NCI-H146 treated with DMSO at 0.1 percent for 48 hours (cell line): ENCODE data around the gene DCTD.

Experiments used
- DNase-seq: peaks from one replicate; lab custom pipeline; 2025; ENCODE audit not compliant: unreplicated experiment; lab: John Stamatoyannopoulos, UW

DCTD gene

GRCh38 chr4:182917182-182918043 is at the start of gene DCTD:
DCTD (minus strand) TSS chr4:182917386; CDS start chr4:182915568, 1,818 bp downstream.
- peak; percentile 45 for DNase-seq

GRCh38 chr4:182960746-182961145 is 43.6 kb upstream of the DCTD start:
- no peak for DNase-seq

- no peak for DNase-seq
Observed at GRCh38 chr4:182960228-182960627, 43.0 kb upstream of the DCTD start.

- no peak for DNase-seq
Observed at GRCh38 chr4:182955411-182955810, 38.2 kb upstream of the DCTD start.

- DNase-seq = no peak
Observed at GRCh38 chr4:182944484-182945213, 27.5 kb upstream of the DCTD start.

- DNase-seq = no peak
Observed at GRCh38 chr4:182939680-182940079, 22.5 kb upstream of the DCTD start.

GRCh38 chr4:182938205-182938645 is 21.0 kb upstream of the DCTD start:
- DNase-seq = peak; percentile 76

- no peak for DNase-seq
Observed at GRCh38 chr4:182937268-182938204, 20.4 kb upstream of the DCTD start.

GRCh38 chr4:182932651-182933050 is 15.5 kb upstream of the DCTD start:
- no peak for DNase-seq

- DNase-seq = no peak
Observed at GRCh38 chr4:182931691-182932345, 14.6 kb upstream of the DCTD start.

GRCh38 chr4:182930889-182931288 is 13.7 kb upstream of the DCTD start:
- no peak for DNase-seq

GRCh38 chr4:182929296-182929695 is 12.1 kb upstream of the DCTD start:
- no peak for DNase-seq

- no peak for DNase-seq
Observed at GRCh38 chr4:182928061-182928460, 10.9 kb upstream of the DCTD start.

GRCh38 chr4:182927505-182927904 is 10.3 kb upstream of the DCTD start:
- DNase-seq = no peak

GRCh38 chr4:182925855-182926254 is 8.7 kb upstream of the DCTD start:
- DNase-seq = no peak

- peak; percentile 71 for DNase-seq
Observed at GRCh38 chr4:182925298-182925757, 8.1 kb upstream of the DCTD start.

- no peak for DNase-seq
Observed at GRCh38 chr4:182924497-182924896, 7.3 kb upstream of the DCTD start.

GRCh38 chr4:182923796-182924340 is 6.7 kb upstream of the DCTD start:
- no peak for DNase-seq

- DNase-seq = no peak
Observed at GRCh38 chr4:182923366-182923765, 6.2 kb upstream of the DCTD start.
